Activated T-cell treated with anti-CD3 and anti-CD28 coated beads for 4 hours (primary cell): ENCODE measurements around the gene NUFIP1.
"Not testable (repeated sequence)": the region's sequence is repeated elsewhere in the genome, so short reads cannot be mapped to it uniquely, and the experiment has no call there.

Experiments used
- DNase-seq: peaks from one replicate; pipeline ENCODE4 v3.0.0-alpha.2; 2020

The NUFIP1 gene

GRCh38 chr13:44919104-44919804 lies 70.0 kb downstream of the NUFIP1 start:
- DNase-seq: no peak

GRCh38 chr13:44918326-44919103 lies 70.8 kb downstream of the NUFIP1 start:
- DNase-seq: peak; percentile 64

GRCh38 chr13:44917589-44918325 lies 71.5 kb downstream of the NUFIP1 start:
- DNase-seq: peak; percentile 97

GRCh38 chr13:44912278-44913016 lies 76.8 kb downstream of the NUFIP1 start:
- no peak for DNase-seq

- no peak for DNase-seq
Measured at GRCh38 chr13:44908712-44909111, 80.6 kb downstream of the NUFIP1 start.

GRCh38 chr13:44908266-44908665 lies 81.0 kb downstream of the NUFIP1 start:
- no peak for DNase-seq

GRCh38 chr13:44906713-44907112 lies 82.6 kb downstream of the NUFIP1 start:
- DNase-seq: no peak

- DNase-seq: no peak
Measured at GRCh38 chr13:44906230-44906629, 83.0 kb downstream of the NUFIP1 start.

- DNase-seq: no peak
Measured at GRCh38 chr13:44905556-44905955, 83.7 kb downstream of the NUFIP1 start.

GRCh38 chr13:44904967-44905366 lies 84.3 kb downstream of the NUFIP1 start:
- no peak for DNase-seq

GRCh38 chr13:44903574-44903985 lies 85.7 kb downstream of the NUFIP1 start:
- no peak for DNase-seq

- DNase-seq: no peak
Measured at GRCh38 chr13:44902738-44903137, 86.5 kb downstream of the NUFIP1 start.

GRCh38 chr13:44899967-44900366 lies 89.3 kb downstream of the NUFIP1 start:
- no peak for DNase-seq

- DNase-seq: not testable (repeated sequence)
Measured at GRCh38 chr13:44898308-44898707, 91.0 kb downstream of the NUFIP1 start.

- no peak for DNase-seq
Measured at GRCh38 chr13:44895953-44896335, 93.3 kb downstream of the NUFIP1 start.

GRCh38 chr13:44895264-44895952 lies 93.9 kb downstream of the NUFIP1 start:
- no peak for DNase-seq

- DNase-seq: no peak
Measured at GRCh38 chr13:44894001-44894770, 95.1 kb downstream of the NUFIP1 start.
